K562 (cell line): ENCODE data around the gene PAN2. TPM values are rescaled to one million over a fixed set of nuclear protein-coding genes. Genes with fewer than 3 reads are reported as not detected.

Experiments
- ATF7 ChIP-seq: fragments of 450-650 bp; IDR thresholded peaks from 2 replicates; pipeline ENCODE4 v1.7.1; 2014; ENCODE audit warnings: mild to moderate bottlenecking, moderate library complexity
- CBX1 ChIP-seq: sonication (generic); IDR thresholded peaks from 2 replicates; pipeline ENCODE4 v1.6.1; 2016; ENCODE audit warnings: antibody characterized with exemption, low read depth, mild to moderate bottlenecking
- FOXP1 ChIP-seq: sonication (generic); formaldehyde crosslinking; IDR thresholded peaks from 2 replicates; pipeline ENCODE4 v1.8.0; 2022; ENCODE audit warnings: mild to moderate bottlenecking, missing genetic modification reagents
- KLF10 ChIP-seq: fragments of 250-450 bp; sonication (Bioruptor Pico); IDR thresholded peaks from 2 replicates; pipeline ENCODE4 v1.6.1; 2021; ENCODE audit warnings: matching md5 sums
- MBD2 ChIP-seq: sonication (generic); IDR thresholded peaks from 2 replicates; pipeline ENCODE4 v1.6.1; 2016; ENCODE audit warnings: low read depth, borderline replicate concordance
- MEIS2 ChIP-seq: fragments of 450-650 bp; IDR thresholded peaks from 2 replicates; pipeline ENCODE4 v1.6.1; 2014; ENCODE audit warnings: mild to moderate bottlenecking; ENCODE audit not compliant: partially characterized antibody
- NBN ChIP-seq: fragments of 450-650 bp; IDR thresholded peaks from 2 replicates; pipeline ENCODE4 v1.6.1; 2016; ENCODE audit warnings: low read depth, mild to moderate bottlenecking
- NCOR1 ChIP-seq: fragments of 450-650 bp; IDR thresholded peaks from 2 replicates; pipeline ENCODE4 v1.6.1; 2016; ENCODE audit warnings: mild to moderate bottlenecking, moderate library complexity
- NFE2 ChIP-seq: IDR thresholded peaks from 2 replicates; pipeline ENCODE4 v1.6.1; 2014; ENCODE audit warnings: antibody characterized with exemption, low read depth
- NUFIP1 ChIP-seq: fragments of 450-650 bp; IDR thresholded peaks from 2 replicates; pipeline ENCODE4 v1.6.1; 2018; ENCODE audit not compliant: partially characterized antibody
- POLR2B ChIP-seq: fragments of 450-650 bp; IDR thresholded peaks from 2 replicates; pipeline ENCODE4 v1.6.1; 2018; ENCODE audit warnings: low read depth; ENCODE audit not compliant: partially characterized antibody
- POLR2G ChIP-seq: fragments of 200-400 bp; formaldehyde crosslinking; IDR thresholded peaks from 2 replicates; pipeline ENCODE4 v1.6.1; 2017; ENCODE audit warnings: low read depth, mild to moderate bottlenecking, antibody characterized with exemption, low read length, moderate library complexity
- RB1 ChIP-seq: fragments of 450-650 bp; IDR thresholded peaks from 2 replicates; pipeline ENCODE4 v1.6.1; 2017; ENCODE audit warnings: low read depth, mild to moderate bottlenecking
- RBM22 ChIP-seq: fragments of 200-400 bp; formaldehyde crosslinking; IDR thresholded peaks from 2 replicates; pipeline ENCODE4 v1.6.1; 2018; ENCODE audit warnings: low read length, low read depth; ENCODE audit not compliant: poor library complexity, severe bottlenecking
- SAFB ChIP-seq: fragments of 200-400 bp; formaldehyde crosslinking; IDR thresholded peaks from 2 replicates; pipeline ENCODE4 v1.6.1; 2017; ENCODE audit warnings: low read depth, low read length, borderline replicate concordance
- SETDB1 ChIP-seq: IDR thresholded peaks from one replicate; pipeline ENCODE4 v1.6.1; 2012; ENCODE audit warnings: low read length, control low read depth, inconsistent platforms
- SP1 ChIP-seq: sonication (generic); formaldehyde crosslinking; IDR thresholded peaks from 2 replicates; pipeline ENCODE4 v1.8.1; 2022; ENCODE audit warnings: mild to moderate bottlenecking, missing genetic modification reagents
- TCF7 ChIP-seq: sonication (generic); IDR thresholded peaks from 2 replicates; pipeline ENCODE4 v1.6.1; 2016; ENCODE audit warnings: antibody characterized with exemption, borderline replicate concordance
- TFAM ChIP-seq: fragments of 250-450 bp; sonication (Bioruptor Pico); conservative IDR thresholded peaks from 2 replicates; pipeline ENCODE4 v1.5.0; 2021; ENCODE audit warnings: mild to moderate bottlenecking, moderate library complexity
- ZBTB1 ChIP-seq: sonication (generic); formaldehyde crosslinking; IDR thresholded peaks from 2 replicates; pipeline ENCODE4 v1.8.1; 2023; ENCODE audit warnings: missing genetic modification reagents, low read depth, mild to moderate bottlenecking, borderline replicate concordance
- ZFX ChIP-seq: sonication (generic); formaldehyde crosslinking; IDR thresholded peaks from 2 replicates; pipeline ENCODE4 v1.8.0; 2022; ENCODE audit warnings: mild to moderate bottlenecking, missing genetic modification reagents, moderate library complexity
- polyA plus RNA-seq, 8 experiments: library from polyadenylated mRNA; depleted of rRNA in 4 of 8; stranded (reverse) in 5 of 8; unstranded in 3 of 8; fragments of >200 nt; fragmentation: Nextera tagmentation in 2 of 8; fragmentation: Illumina TruSeq in 1 of 8; extraction: Ambion mirVana in 2 of 8; extraction: Trizol in 1 of 8; gene quantifications; 2 replicates each; pipeline versions ENCODE4 v1.2.1 to v1.2.3, GENCODE V29; 2011 to 2014; ENCODE audit warnings: inconsistent platforms in 1 of 8, missing spikeins in 1 of 8
- total RNA-seq, 7 experiments: library from RNA; depleted of rRNA in 6 of 7; stranded (reverse); fragments of >200 nt in 6 of 7; fragmentation: Illumina TruSeq in 2 of 7; extraction: Trizol in 2 of 7; gene quantifications; 2 replicates each; pipeline versions ENCODE4 v1.2.1 to v1.2.3, GENCODE V29; 2011 to 2021; ENCODE audit warnings: low replicate concordance in 1 of 7
- TF ChIP-seq, protein P1 (sequence below): sonication (generic); IDR thresholded peaks from 2 replicates; pipeline ENCODE4 v1.6.1; 2016
- TF ChIP-seq, protein P2 (sequence below): sonication (generic); formaldehyde crosslinking; IDR thresholded peaks from 2 replicates; pipeline ENCODE4 v1.8.0; 2022; ENCODE audit warnings: missing genetic modification reagents, mild to moderate bottlenecking, moderate library complexity, borderline replicate concordance
- TF ChIP-seq, protein P3 (sequence below): fragments of 200-800 bp; sonication (Bioruptor generic); IDR thresholded peaks from 2 replicates; pipeline ENCODE4 v1.6.1; 2017; ENCODE audit warnings: missing genetic modification characterization, missing compliant biosample characterization
- TF ChIP-seq, protein P4 (sequence below): sonication (generic); formaldehyde crosslinking; IDR thresholded peaks from 2 replicates; pipeline ENCODE4 v1.9.0; 2022; ENCODE audit warnings: mild to moderate bottlenecking, missing genetic modification reagents

The PAN2 gene
- total and polyA plus RNA-seq, 9 of the 15 experiments (the other 6 are each of a cell fraction or from before 2014, with no cell fraction given), result 15.0 to 66.1 (median 25.9) TPM

DNA sequence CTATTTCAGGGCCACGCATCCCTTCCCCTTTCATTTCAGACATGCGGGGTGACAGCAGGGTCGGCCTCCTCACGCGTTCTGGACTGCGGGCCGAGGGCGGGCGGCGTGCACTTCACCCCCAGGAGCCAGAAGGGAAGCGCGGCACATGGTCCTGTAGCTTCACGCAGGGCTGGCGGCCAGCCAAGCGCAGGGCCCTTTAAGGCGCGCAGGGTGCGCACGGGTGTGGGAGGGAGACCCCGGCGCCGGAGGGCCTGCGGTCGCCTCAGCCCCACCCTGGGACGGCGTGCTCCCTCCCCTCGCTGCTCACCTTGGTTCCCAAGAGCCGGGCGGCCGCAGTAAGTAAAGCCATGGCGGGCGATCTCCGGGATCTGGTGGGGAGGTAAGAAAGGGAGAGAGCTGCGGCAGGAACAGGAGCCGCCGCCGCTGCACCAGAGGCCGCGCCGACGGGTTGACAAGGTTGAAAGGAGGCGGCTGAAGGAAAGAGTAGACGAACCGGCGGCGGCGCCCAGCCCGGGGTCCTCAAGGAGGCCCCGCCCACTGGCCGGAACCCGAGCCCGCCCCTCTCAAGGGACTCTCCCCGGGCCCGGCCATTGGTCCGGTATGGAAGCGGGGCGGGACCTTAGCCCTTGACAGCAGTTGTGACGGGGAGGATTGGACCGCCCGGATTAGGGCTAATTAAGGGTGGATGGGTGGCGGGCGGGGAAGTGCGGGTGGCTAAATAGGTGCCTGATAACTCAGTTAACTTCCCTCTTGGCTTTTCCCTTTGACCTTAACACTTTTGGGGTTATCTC lies 33.8 kb downstream of the PAN2 start, which contains the start of gene CS (continued):
- TF ChIP-seq, protein P1, sequence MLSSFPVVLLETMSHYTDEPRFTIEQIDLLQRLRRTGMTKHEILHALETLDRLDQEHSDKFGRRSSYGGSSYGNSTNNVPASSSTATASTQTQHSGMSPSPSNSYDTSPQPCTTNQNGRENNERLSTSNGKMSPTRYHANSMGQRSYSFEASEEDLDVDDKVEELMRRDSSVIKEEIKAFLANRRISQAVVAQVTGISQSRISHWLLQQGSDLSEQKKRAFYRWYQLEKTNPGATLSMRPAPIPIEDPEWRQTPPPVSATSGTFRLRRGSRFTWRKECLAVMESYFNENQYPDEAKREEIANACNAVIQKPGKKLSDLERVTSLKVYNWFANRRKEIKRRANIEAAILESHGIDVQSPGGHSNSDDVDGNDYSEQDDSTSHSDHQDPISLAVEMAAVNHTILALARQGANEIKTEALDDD, result peak; percentile 53; the same call in 1 of the 2 replicates
- TF ChIP-seq MEIS2, result peak; percentile 74
- TF ChIP-seq RB1, result peak; percentile 77
- 0 out of 2 replicates have a peak, but pooled peaks have one; percentile 15 for TF ChIP-seq TCF7
- TF ChIP-seq NBN, result peak; percentile 38; the same call in 1 of the 2 replicates
- peak; percentile 88; the same call in 1 of the 2 replicates for TF ChIP-seq FOXP1
- peak; percentile 36; the same call in 1 of the 2 replicates for TF ChIP-seq CBX1
- TF ChIP-seq TFAM, result no peak
- peak; percentile 72 for TF ChIP-seq MBD2
- no peak for TF ChIP-seq KLF10 (CRISPR knock-in tag)
- TF ChIP-seq, protein P2, sequence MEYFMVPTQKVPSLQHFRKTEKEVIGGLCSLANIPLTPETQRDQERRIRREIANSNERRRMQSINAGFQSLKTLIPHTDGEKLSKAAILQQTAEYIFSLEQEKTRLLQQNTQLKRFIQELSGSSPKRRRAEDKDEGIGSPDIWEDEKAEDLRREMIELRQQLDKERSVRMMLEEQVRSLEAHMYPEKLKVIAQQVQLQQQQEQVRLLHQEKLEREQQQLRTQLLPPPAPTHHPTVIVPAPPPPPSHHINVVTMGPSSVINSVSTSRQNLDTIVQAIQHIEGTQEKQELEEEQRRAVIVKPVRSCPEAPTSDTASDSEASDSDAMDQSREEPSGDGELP (CRISPR knock-in tag), result peak; percentile 72
- peak; percentile 48 for TF ChIP-seq NCOR1
- 0 out of 2 replicates have a peak, but pooled peaks have one; percentile 45 for TF ChIP-seq SAFB
- TF ChIP-seq SETDB1, result no peak
- peak; percentile 58; the same call in 1 of the 2 replicates for TF ChIP-seq ZBTB1 (CRISPR knock-in tag)
- TF ChIP-seq ZFX (CRISPR knock-in tag), result peak; percentile 82
- TF ChIP-seq ATF7, result peak; percentile 67
- TF ChIP-seq RBM22, result peak; percentile 58
- peak; percentile 70 for TF ChIP-seq SP1 (CRISPR knock-in tag)
- peak; percentile 97 for TF ChIP-seq POLR2G
- TF ChIP-seq, protein P3, sequence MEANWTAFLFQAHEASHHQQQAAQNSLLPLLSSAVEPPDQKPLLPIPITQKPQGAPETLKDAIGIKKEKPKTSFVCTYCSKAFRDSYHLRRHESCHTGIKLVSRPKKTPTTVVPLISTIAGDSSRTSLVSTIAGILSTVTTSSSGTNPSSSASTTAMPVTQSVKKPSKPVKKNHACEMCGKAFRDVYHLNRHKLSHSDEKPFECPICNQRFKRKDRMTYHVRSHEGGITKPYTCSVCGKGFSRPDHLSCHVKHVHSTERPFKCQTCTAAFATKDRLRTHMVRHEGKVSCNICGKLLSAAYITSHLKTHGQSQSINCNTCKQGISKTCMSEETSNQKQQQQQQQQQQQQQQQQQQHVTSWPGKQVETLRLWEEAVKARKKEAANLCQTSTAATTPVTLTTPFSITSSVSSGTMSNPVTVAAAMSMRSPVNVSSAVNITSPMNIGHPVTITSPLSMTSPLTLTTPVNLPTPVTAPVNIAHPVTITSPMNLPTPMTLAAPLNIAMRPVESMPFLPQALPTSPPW (CRISPR knock-in tag), result peak; percentile 91
- TF ChIP-seq, protein P4, sequence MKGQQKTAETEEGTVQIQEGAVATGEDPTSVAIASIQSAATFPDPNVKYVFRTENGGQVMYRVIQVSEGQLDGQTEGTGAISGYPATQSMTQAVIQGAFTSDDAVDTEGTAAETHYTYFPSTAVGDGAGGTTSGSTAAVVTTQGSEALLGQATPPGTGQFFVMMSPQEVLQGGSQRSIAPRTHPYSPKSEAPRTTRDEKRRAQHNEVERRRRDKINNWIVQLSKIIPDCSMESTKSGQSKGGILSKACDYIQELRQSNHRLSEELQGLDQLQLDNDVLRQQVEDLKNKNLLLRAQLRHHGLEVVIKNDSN (CRISPR knock-in tag), result peak; percentile 76
- TF ChIP-seq NFE2, result peak; percentile 47; the same call in 1 of the 2 replicates
- TF ChIP-seq POLR2B, result peak; percentile 81
- TF ChIP-seq NUFIP1, result no peak
